Smooth muscle cell (in vitro differentiated cells): ENCODE results near the gene MOCS2. TPM values are rescaled to one million over a fixed set of nuclear protein-coding genes. Genes with fewer than 3 reads are reported as not detected.

Source experiments
- DNase-seq: peaks from one replicate; lab custom pipeline; 2025; ENCODE audit not compliant: unreplicated experiment; lab: John Stamatoyannopoulos, UW
- H2AFZ ChIP-seq: fragments of 200-600 bp; sonication (generic); 2 replicates; pipeline ENCODE4 v1.6.0; 2016; ENCODE audit warnings: antibody characterized with exemption, low read depth, mild to moderate bottlenecking
- H3F3A ChIP-seq: fragments of 200-600 bp; sonication (generic); 2 replicates; pipeline ENCODE4 v1.6.0; 2017; ENCODE audit warnings: antibody characterized with exemption, low read depth
- H3K27ac ChIP-seq: fragments of 200-600 bp; sonication (generic); 2 replicates; pipeline ENCODE4 v1.5.1; 2016; ENCODE audit warnings: low read depth, mild to moderate bottlenecking
- H3K27me3 ChIP-seq: fragments of 200-600 bp; sonication (generic); 2 replicates; pipeline ENCODE4 v1.6.1; 2016; ENCODE audit warnings: low read depth, mild to moderate bottlenecking
- H3K36me3 ChIP-seq: fragments of 200-600 bp; sonication (generic); 2 replicates; pipeline ENCODE4 v1.5.1; 2016; ENCODE audit warnings: low read depth
- H3K4me1 ChIP-seq: fragments of 200-600 bp; sonication (generic); 2 replicates; pipeline ENCODE4 v1.5.1; 2016; ENCODE audit warnings: low read depth
- H3K4me2 ChIP-seq: fragments of 200-600 bp; sonication (generic); 2 replicates; pipeline ENCODE4 v1.6.0; 2016; ENCODE audit warnings: mild to moderate bottlenecking
- H3K4me3 ChIP-seq: fragments of 200-600 bp; sonication (generic); 2 replicates; pipeline ENCODE4 v1.5.1; 2016; ENCODE audit warnings: mild to moderate bottlenecking
- H3K79me2 ChIP-seq: fragments of 200-600 bp; sonication (generic); 2 replicates; pipeline ENCODE4 v1.6.0; 2016; ENCODE audit warnings: low read depth, mild to moderate bottlenecking
- H3K9ac ChIP-seq: fragments of 200-600 bp; sonication (generic); 2 replicates; pipeline ENCODE4 v1.6.0; 2016; ENCODE audit warnings: low read depth
- H3K9me3 ChIP-seq: fragments of 200-600 bp; sonication (generic); replicated peaks from 2 replicates; pipeline ENCODE4 v1.5.1; 2016; ENCODE audit warnings: low read depth
- H4K20me1 ChIP-seq: fragments of 200-600 bp; sonication (generic); 2 replicates; pipeline ENCODE4 v1.6.0; 2016; ENCODE audit warnings: low read depth
- CTCF ChIP-seq: fragments of 200-600 bp; sonication (generic); IDR thresholded peaks from 2 replicates; pipeline ENCODE4 v1.5.1; 2017; ENCODE audit warnings: borderline replicate concordance, mild to moderate bottlenecking, antibody characterized with exemption; ENCODE audit not compliant: insufficient read depth, poor library complexity, severe bottlenecking
- WGBS: methylation state at CpG from one replicate; pipeline ENCODE4 v1.1.7; 2016; ENCODE audit warnings: low lambda C conversion rate; 5-methylcytosine and 5-hydroxymethylcytosine counted together
- polyA plus RNA-seq: library from polyadenylated mRNA; unstranded; fragments of >200 nt; fragmentation: Nextera tagmentation; extraction: Ambion mirVana; gene quantifications from 2 replicates; pipeline ENCODE4 v1.2.1, GENCODE V29; 2016
- total RNA-seq: library from RNA; depleted of rRNA; stranded (reverse); fragments of >200 nt; gene quantifications from 2 replicates; pipeline ENCODE4 v1.2.3, GENCODE V29; 2014

MOCS2 gene
- total and polyA plus RNA-seq, 2 experiments from 2014 or later = 44.8 to 56.3 TPM

DNA sequence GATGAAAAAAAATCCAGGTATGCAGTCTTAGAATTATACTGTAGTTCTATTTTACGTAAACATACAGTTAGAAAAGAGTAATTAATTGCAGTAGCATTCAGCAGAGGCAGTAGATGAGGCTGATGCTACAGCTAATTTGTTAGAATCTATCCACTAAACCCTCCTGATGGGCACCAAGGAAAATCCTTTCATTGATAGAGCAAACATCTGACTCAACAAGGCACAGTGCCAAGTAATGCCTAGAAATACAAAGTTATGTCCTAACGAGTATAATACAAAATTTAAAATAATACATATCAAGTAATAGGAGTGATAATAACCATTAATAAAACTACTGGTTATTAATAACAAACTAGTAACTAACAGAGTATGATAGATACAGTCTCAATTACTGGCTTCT is 9.0 kb downstream of the MOCS2 start:
- H3K79me2 ChIP-seq = no peaks in the 10 kb centered on the region
- no peak overlapping the region for H3K9ac ChIP-seq
- peak overlapping the region; percentile 28 for H3K4me2 ChIP-seq
- H3F3A ChIP-seq = peaks cover 7% of the 10 kb centered on the region
- WGBS = 90% methylated on average over 2 of the region's 2 CpGs
- no peak for DNase-seq
- H3K9me3 ChIP-seq = no peaks in the 10 kb centered on the region
- H3K27me3 ChIP-seq = no peaks in the 10 kb centered on the region
- no peaks in the 10 kb centered on the region for H3K36me3 ChIP-seq
- peaks cover 12% of the 10 kb centered on the region for H3K4me1 ChIP-seq
- no peak overlapping the region for H3K4me3 ChIP-seq
- no peak overlapping the region for H2AFZ ChIP-seq
- peak overlapping the region; percentile 69 for H3K27ac ChIP-seq
- TF ChIP-seq CTCF = no peak
- no peaks in the 10 kb centered on the region for H4K20me1 ChIP-seq

GRCh38 chr5:53099546-53099945 is 10.0 kb downstream of the MOCS2 start:
- Histone ChIP-seq H4K20me1 (no peaks in the 10 kb centered on the region), H3K9me3 (no peaks in the 10 kb centered on the region), H3K36me3 (no peaks in the 10 kb centered on the region), H3K4me3 (no peak overlapping the region), H3K9ac (no peak overlapping the region), H3K27ac (peak overlapping the region; percentile 69), H3K79me2 (no peaks in the 10 kb centered on the region), H3K27me3 (no peaks in the 10 kb centered on the region), H3K4me1 (peaks cover 12% of the 10 kb centered on the region), H3K4me2 (peak overlapping the region; percentile 28), H2AFZ (no peak overlapping the region), H3F3A (peaks cover 7% of the 10 kb centered on the region)
- DNase-seq = no peak
- 46% methylated on average over 2 of the region's 2 CpGs for WGBS
- TF ChIP-seq CTCF = no peak

GRCh38 chr5:53095931-53096525 is 13.5 kb downstream of the MOCS2 start:
- no peak overlapping the region for H3K9ac ChIP-seq
- no peak overlapping the region for H3K4me3 ChIP-seq
- no peak overlapping the region for H3K4me2 ChIP-seq
- H3K27me3 ChIP-seq = no peaks in the 10 kb centered on the region
- H3K9me3 ChIP-seq = no peaks in the 10 kb centered on the region
- no peaks in the 10 kb centered on the region for H3K79me2 ChIP-seq
- no peak overlapping the region for H2AFZ ChIP-seq
- H3K36me3 ChIP-seq = no peaks in the 10 kb centered on the region
- peak; percentile 5 for DNase-seq
- no peaks in the 10 kb centered on the region for H4K20me1 ChIP-seq
- 17% methylated on average over 3 of the region's 3 CpGs for WGBS
- peaks cover 12% of the 10 kb centered on the region for H3K4me1 ChIP-seq
- TF ChIP-seq CTCF = peak; percentile 84
- H3F3A ChIP-seq = peaks cover 7% of the 10 kb centered on the region
- H3K27ac ChIP-seq = no peak overlapping the region

- H3K4me3 ChIP-seq = no peak overlapping the region
- H3K79me2 ChIP-seq = no peaks in the 10 kb centered on the region
- no peaks in the 10 kb centered on the region for H4K20me1 ChIP-seq
- H3K4me1 ChIP-seq = peaks cover 11% of the 10 kb centered on the region
- H3K9me3 ChIP-seq = no peaks in the 10 kb centered on the region
- DNase-seq = no peak
- WGBS = 96% methylated on average over 7 of the region's 7 CpGs
- H3K27me3 ChIP-seq = no peaks in the 10 kb centered on the region
- H3K27ac ChIP-seq = no peak overlapping the region
- H3K36me3 ChIP-seq = no peaks in the 10 kb centered on the region
- H3K4me2 ChIP-seq = no peak overlapping the region
- peaks cover 7% of the 10 kb centered on the region for H3F3A ChIP-seq
- no peak overlapping the region for H2AFZ ChIP-seq
- H3K9ac ChIP-seq = no peak overlapping the region
- TF ChIP-seq CTCF = no peak
Observed at GRCh38 chr5:53095217-53095616, 14.3 kb downstream of the MOCS2 start.
